Endothelial cell of hepatic sinusoid (primary cell): Measurements from ENCODE around the gene TRIAP1.
"Not testable (repeated sequence)": the region's sequence is repeated elsewhere in the genome, so short reads cannot be mapped to it uniquely, and the experiment has no call there.

ENCODE experiments used
- in situ Hi-C: cut with HindIII; loops from 2 replicates; pipeline ENCODE4 v1.10.0; 2017; ENCODE audit warnings: low sequenced_read_pairs

The TRIAP1 gene

GRCh38 chr12:120445911-120446843 is at the start of gene TRIAP1, which contains the start of gene GATC:
TSS of gene TRIAP1 (minus strand) at chr12:120446384. CDS start at chr12:120446372, 12 bp downstream.
TSS of gene GATC (plus strand) at chr12:120446444. CDS start at chr12:120446481, 37 bp downstream.
- in situ Hi-C loops, result no loop called here

DNA sequence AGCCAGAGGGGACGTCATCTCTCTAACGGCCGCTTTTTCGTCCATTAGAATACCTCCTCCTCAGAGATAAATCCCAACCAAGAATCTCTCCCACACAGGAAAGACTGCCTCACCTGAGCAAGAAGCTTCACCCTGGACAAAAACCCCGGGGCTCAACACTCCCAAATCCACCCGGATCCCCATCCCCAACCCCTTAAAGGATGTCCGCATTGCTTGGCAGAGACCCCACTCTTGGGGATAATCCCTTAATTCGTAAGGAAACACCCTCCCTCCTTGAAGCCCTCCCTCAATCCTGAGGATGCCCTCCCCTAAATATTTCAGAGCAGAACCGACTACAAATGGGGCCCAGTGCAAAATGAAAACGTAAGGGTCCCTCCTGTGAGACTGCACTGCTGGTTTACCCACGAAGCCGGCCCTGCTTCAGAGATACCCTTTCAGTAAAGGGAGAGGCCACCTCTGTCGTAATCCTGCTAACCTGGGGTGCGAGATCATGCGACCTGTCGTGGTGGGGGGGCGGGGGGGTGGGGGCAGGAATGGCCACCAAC is 49.1 kb upstream of the TRIAP1 start:
- in situ Hi-C loops, result loop anchor here (5.0 to 10.0 kb wide), 2 partner anchors 42 to 1470 kb away; no protein-coding TSS in a partner anchor

DNA sequence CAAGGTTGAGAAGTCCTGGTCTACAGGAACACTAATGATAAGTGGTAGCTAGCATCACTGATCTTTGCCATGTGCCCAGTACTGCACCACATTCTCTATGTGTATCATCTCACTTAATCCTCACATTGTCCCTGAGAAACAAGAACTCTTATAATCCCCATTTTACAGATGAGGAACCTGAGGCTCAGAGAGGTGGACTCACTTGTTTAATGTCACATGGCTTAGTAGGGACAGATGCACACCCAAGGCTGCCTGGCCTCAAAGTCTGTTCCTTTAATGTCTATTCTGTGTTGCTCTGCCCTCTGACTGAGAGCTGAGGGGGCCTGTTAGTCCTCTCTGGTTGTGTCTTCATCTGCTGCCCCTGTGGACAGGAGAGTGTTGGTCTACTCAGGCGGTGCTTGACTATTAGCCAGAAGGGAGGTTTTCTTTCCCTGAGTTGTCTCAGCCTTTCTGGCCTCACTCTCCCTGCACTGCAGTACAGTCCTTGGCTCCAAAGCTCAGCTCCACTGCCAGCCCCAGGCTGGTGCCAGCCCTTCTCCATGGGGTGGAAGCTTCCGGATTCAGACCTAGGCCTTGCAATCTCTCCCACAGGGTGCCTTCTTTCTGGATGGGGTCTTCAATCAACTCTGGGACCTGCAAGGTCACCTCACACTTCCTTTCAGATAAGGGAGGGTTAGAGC is 44.8 kb upstream of the TRIAP1 start:
- in situ Hi-C loops, result loop anchor here (5.0 to 10.0 kb wide), 2 partner anchors 91 to 1474 kb away; partner anchors contain the start of gene POP5

GRCh38 chr12:120490325-120490724 is 44.1 kb upstream of the TRIAP1 start:
- in situ Hi-C loops, result loop anchor here (5.0 to 10.0 kb wide), 2 partner anchors 92 to 1474 kb away; partner anchors contain the start of gene POP5

DNA sequence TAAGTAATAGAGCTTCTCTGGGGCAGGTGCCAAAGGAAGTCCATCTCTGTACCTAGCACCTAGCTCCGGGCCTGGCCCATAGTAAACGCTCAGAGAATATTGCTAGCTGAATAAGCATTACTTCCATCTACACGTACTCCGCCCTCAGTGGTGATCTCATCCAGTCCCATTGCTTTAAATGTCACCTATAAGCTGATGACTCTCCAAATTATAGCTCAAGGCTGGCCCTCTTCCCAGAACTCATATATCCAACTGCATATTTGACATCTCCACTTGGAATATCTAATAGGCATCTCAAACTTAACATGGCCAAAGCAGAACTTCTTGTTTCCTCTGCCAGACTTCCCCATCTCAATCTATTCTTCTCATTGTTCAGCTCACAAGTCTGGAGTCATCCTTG is 42.8 kb upstream of the TRIAP1 start:
- in situ Hi-C loops, result no loop called here

- in situ Hi-C loops, result no loop called here
Observed at GRCh38 chr12:120488057-120488640, 42.0 kb upstream of the TRIAP1 start.

- in situ Hi-C loops, result not testable (repeated sequence)
Observed at GRCh38 chr12:120487552-120487951, 41.4 kb upstream of the TRIAP1 start.

DNA sequence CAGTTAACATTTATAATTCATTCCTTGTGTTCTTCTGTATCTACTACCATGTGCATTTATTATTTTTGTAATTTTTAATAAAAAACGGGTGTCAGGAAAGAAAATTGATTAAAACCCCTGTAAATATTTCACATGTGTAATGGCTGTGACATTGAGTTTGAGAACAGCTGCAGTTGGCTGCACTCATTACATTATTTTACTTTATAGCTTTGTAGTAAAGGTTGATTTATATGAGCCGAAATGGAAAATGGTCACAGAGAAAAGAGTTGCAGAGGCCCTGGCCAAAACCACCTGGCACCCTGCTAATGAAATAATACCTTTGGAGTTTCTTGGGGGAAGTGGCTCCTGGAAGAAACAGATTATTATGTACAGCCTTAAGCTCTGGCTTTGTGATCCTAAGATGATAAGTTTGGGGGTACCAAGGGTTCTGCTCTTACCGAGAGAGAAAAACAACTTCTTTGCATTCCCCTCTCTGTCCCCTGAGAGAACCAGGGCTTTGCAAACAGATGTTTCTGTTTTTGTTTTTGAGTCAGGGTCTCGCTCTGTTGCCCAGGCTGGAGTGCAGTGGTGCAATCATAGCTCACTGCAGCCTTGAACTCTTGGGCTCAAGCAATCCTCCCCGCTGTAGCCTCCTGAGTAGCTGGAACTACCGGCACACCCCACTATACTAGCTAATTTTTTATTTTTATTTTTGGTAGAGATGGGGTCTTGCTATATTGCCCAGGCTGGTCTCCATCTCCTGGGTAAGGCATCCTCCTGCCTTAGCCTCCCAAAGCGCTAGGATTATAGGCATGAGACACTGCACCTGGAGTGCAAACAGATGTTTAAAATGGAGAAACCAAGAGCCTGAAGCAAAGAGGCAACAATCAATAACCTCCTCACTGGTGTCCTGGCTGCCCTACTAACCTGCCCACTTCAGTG is 40.0 kb upstream of the TRIAP1 start:
- in situ Hi-C loops, result no loop called here

GRCh38 chr12:120483621-120484020 is 37.4 kb upstream of the TRIAP1 start:
- in situ Hi-C loops, result no loop called here

GRCh38 chr12:120481022-120481767 is 35.0 kb upstream of the TRIAP1 start:
- in situ Hi-C loops, result no loop called here

DNA sequence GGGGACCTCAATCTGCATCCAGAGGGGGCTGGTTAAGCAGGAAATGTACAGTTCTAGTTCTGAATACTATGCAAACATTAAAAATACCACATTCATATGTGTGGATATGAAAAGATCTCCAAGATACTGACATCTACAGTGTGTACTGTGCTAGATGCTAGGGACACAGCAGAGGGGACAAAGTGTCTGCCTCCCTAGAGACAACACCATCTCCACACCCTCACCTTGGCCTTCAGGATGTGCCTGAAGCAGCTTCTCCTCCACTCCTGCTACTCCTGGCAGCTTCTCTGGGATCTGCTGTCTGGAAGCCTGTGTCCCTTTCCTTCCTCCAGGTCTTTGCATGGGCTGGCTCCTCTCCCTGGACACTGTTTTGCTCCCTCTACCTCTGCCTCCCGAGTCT is 34.0 kb upstream of the TRIAP1 start:
- in situ Hi-C loops, result no loop called here

GRCh38 chr12:120479458-120479857 is 33.3 kb upstream of the TRIAP1 start:
- in situ Hi-C loops, result loop anchor here (5.0 kb wide), 1 partner anchor 92 kb away; no protein-coding TSS in a partner anchor

DNA sequence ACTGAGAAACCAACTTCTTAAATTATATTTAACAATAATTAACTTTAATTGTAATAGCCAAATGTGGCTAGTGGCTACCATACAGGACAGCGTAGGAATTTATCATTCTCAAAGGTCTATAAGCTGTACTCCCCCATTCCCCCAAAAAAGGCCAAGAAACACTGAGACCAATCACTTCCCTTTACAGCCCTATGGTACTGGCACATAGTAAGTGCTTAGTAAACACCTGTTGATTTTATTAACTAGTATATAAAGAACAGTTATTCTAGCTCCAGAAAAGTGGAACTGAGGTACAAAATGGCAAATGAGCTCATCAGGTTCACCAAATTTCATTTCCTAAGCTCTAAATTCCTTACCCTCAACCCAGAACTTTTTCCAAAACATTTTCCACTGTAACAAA is 29.5 kb upstream of the TRIAP1 start:
- in situ Hi-C loops, result loop anchor here (5.0 kb wide), 1 partner anchor 88 kb away; no protein-coding TSS in a partner anchor

DNA sequence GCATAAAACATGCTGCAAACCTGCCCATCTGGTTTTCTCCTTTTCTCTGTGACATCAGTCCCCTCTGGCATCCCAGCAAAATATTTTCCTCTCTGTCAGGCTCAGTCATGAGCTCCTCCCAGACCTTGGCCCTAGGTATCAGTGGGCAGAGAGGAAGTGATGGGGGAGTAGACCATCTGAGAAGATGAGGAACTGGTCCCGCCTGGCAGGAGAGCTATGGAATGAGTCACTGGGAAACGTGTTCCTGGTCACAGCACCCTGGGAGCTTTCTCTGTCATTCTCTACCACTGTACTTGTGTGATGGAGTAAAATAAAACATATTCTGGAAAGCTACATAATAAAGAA is 28.4 kb upstream of the TRIAP1 start:
- in situ Hi-C loops, result no loop called here

GRCh38 chr12:120473807-120474615 is 27.8 kb upstream of the TRIAP1 start:
- in situ Hi-C loops, result no loop called here

- in situ Hi-C loops, result no loop called here
Observed at GRCh38 chr12:120472521-120472920, 26.3 kb upstream of the TRIAP1 start.

- in situ Hi-C loops, result no loop called here
Observed at GRCh38 chr12:120470150-120470784, 24.1 kb upstream of the TRIAP1 start.
